Epithelial cell of proximal tubule (primary cell): ENCODE measurements around the gene CHD6. TPM values are rescaled to one million over a fixed set of nuclear protein-coding genes. Genes with fewer than 3 reads are reported as not detected.
A peak's percentile ranks its signal among the peaks of the same experiment; 100 is the strongest.

Experiments
- DNase-seq: peaks from one replicate; pipeline ENCODE4 v3.0.0-alpha.2; 2011; ENCODE audit warnings: low read depth
- H3K4me3 ChIP-seq: 2 replicates; pipeline ENCODE4 v1.5.1; 2011; ENCODE audit warnings: low read depth, mild to moderate bottlenecking, low read length
- total RNA-seq: library from RNA; depleted of rRNA; stranded (reverse); fragments of >200 nt; gene quantifications from 2 replicates; pipeline ENCODE4 v1.2.3, GENCODE V29; 2015
- TF ChIP-seq, protein P1 (sequence below): conservative IDR thresholded peaks from 2 replicates; pipeline ENCODE4 v1.5.1; 2012; ENCODE audit warnings: low read depth, mild to moderate bottlenecking, low read length

Gene CHD6, protein sequence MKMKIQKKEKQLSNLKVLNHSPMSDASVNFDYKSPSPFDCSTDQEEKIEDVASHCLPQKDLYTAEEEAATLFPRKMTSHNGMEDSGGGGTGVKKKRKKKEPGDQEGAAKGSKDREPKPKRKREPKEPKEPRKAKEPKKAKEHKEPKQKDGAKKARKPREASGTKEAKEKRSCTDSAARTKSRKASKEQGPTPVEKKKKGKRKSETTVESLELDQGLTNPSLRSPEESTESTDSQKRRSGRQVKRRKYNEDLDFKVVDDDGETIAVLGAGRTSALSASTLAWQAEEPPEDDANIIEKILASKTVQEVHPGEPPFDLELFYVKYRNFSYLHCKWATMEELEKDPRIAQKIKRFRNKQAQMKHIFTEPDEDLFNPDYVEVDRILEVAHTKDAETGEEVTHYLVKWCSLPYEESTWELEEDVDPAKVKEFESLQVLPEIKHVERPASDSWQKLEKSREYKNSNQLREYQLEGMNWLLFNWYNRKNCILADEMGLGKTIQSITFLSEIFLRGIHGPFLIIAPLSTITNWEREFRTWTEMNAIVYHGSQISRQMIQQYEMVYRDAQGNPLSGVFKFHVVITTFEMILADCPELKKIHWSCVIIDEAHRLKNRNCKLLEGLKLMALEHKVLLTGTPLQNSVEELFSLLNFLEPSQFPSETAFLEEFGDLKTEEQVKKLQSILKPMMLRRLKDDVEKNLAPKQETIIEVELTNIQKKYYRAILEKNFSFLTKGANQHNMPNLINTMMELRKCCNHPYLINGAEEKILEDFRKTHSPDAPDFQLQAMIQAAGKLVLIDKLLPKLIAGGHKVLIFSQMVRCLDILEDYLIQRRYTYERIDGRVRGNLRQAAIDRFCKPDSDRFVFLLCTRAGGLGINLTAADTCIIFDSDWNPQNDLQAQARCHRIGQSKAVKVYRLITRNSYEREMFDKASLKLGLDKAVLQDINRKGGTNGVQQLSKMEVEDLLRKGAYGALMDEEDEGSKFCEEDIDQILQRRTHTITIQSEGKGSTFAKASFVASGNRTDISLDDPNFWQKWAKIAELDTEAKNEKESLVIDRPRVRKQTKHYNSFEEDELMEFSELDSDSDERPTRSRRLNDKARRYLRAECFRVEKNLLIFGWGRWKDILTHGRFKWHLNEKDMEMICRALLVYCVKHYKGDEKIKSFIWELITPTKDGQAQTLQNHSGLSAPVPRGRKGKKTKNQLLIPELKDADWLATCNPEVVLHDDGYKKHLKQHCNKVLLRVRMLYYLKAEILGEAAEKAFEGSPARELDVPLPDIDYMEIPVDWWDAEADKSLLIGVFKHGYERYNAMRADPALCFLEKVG (N-terminal part only)
- 6.4 and 22.3 TPM in 2 replicates for total RNA-seq

DNA sequence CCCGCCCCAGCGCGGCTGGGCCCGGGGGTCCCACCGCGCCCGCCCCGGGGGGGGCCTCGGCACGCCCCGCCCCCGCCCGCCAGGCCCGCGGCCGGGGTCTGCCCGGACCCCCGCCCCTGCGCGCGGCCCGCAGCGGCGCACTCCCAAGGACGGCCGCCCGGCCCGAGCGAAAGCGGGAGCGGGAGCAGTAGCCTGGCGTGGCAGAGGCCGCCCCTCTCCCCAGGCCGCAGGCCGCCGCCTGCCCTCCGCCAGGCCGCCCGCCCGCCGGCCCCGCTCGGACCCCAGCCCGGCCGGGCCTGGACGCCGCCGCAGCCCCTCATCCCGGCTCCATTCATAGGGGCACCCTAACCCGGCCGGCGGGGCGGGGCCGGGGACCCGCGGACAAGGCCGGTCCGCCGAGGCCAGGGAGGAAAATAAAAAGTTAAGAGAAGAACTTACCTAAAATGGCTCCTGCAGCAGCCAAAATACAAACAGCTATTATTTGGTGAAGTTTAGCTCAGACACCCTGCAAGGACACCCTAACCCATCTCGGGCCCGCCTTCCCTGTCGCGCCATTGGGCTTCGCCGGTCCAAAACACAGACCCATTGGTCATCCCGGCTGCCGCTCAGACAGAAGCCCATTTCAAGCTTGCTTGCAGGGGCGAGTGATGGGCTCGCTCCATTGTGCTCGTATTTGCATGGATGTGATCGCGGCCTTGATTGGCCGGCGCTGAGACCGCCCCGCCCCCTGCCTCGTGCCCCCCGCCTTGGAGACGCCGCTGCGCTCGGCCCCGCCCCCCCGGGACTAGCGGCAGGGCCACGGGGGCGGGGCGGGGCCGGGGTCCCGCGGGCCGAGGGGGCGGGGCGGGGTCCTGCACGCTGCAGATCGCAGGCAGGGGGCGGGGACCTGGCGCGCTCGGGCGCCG lies at the start of gene CHD6:
TSS of gene CHD6 (minus strand) at position 476 of the 905 bp plus-strand sequence. CDS start 67,040 bp downstream, outside the sequence.
- DNase-seq, result peak; percentile 84
- H3K4me3 ChIP-seq, result peak within 1 kb of the TSS; percentile 83
- TF ChIP-seq, protein P1, sequence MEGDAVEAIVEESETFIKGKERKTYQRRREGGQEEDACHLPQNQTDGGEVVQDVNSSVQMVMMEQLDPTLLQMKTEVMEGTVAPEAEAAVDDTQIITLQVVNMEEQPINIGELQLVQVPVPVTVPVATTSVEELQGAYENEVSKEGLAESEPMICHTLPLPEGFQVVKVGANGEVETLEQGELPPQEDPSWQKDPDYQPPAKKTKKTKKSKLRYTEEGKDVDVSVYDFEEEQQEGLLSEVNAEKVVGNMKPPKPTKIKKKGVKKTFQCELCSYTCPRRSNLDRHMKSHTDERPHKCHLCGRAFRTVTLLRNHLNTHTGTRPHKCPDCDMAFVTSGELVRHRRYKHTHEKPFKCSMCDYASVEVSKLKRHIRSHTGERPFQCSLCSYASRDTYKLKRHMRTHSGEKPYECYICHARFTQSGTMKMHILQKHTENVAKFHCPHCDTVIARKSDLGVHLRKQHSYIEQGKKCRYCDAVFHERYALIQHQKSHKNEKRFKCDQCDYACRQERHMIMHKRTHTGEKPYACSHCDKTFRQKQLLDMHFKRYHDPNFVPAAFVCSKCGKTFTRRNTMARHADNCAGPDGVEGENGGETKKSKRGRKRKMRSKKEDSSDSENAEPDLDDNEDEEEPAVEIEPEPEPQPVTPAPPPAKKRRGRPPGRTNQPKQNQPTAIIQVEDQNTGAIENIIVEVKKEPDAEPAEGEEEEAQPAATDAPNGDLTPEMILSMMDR, result no peak

DNA sequence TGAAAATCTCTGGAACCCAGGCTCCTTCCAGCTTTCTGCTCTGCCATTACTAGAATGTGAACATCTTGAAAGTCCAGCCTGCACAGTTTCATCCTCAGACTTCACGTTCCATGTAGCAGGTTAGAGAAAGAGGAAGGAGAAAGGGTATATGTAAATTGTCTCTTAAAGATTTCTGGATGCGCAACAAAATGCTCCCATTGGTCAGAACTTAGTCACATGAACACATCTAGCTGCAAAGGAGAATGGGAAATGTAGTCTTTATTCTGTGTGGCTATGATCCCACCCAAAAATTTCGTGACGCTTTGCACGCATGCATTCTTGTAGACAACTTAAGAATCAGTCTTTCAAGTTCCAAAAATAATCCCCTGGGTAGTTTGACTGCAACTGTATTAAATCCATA lies 46.4 kb upstream of the CHD6 start:
- TF ChIP-seq, protein P1, result no peak
- H3K4me3 ChIP-seq, result no peak overlapping the region
- no peak for DNase-seq

DNA sequence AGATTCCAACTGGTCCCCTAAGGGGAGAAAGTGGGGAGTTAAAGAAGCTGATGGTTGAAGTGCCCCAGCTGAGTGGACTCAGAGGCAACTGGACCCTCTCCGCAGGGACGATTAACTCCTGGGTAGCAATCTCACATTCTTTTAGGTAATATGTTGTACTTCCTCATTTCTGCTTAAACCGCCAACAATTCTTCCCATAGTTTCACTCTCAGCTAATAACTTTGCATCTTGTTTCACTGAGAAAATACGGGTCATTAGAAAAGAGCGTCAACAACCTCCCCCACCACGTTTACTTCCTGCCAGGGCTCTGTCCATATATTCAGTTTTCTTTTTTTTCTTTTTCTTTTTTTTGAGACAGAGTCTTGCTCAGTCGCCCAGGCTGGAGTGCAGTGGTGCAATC lies 39.5 kb upstream of the CHD6 start:
- TF ChIP-seq, protein P1, result no peak
- H3K4me3 ChIP-seq, result no peak overlapping the region
- no peak for DNase-seq

DNA sequence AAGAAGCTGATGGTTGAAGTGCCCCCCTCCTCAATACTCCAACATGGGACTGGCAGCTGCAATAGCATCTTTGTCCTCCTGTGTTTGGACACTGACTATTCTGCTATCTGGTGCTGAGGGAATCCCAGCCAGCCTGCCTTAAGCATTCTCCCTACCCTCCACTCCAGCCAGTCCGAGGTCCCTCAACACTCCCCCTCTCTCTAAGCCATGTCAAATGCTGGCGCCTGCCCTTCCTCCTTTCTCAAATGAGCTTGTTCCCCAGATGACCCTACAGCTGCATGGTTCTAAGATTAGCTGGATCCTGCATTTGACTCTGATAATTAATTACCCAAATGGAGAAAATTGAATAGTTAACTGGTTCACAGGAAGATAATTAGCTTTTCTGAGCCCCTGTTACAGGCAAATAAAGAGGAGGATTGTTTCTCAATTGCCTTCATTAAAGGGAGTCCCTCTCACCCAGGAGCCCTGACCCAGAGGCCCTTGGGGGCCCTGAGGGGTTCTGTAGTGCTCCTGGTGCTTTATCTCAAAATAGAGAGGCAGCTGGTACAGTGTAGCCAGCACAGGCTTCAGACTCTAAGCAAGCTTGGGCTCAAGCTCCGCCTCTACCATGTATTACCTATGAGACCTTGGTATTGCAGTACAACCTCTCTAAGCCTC lies 37.9 kb upstream of the CHD6 start:
- TF ChIP-seq, protein P1, result no peak
- no peak overlapping the region for H3K4me3 ChIP-seq
- DNase-seq, result no peak

DNA sequence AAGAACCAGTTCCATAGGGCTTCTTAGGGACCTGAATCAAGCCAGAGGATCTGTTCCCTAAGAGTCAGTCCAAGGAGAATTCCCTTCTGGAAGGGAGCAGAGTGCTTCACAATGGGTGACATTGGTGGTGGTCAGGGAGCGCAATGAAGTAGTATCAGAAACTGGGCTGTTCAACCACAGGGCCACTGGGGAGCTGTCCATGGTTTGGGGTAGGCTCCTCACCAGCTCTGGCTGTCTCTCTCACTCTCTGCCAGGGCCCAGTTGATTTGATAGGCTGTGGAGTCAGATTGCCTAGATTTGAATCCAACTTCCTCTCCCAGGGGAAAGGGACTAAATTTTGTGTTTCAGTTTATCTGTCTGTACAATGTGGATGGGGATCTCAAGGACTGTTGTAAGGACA lies 36.7 kb upstream of the CHD6 start:
- no peak for DNase-seq
- TF ChIP-seq, protein P1, result no peak

More for the DNA sequence above, 36.7 kb upstream of the CHD6 start:
- H3K4me3 ChIP-seq, result no peak overlapping the region
